Lower leg skin (tissue), 4 donors: Measurements from ENCODE around the gene FAU. TPM values are rescaled to one million over a fixed set of nuclear protein-coding genes. Genes with fewer than 3 reads are reported as not detected.
A peak's percentile ranks its signal among the peaks of the same experiment; 100 is the strongest.

Experiments used
- DNase-seq, 2 donors: peaks; one replicate each; pipeline ENCODE4 v3.0.0-alpha.2; 2019; ENCODE audit warnings: low spot score in 2 of 2
- H3K4me3 ChIP-seq: fragments of 200-600 bp; sonication (generic); 2 replicates; pipeline ENCODE4 v1.5.1; 2017; ENCODE audit warnings: mild to moderate bottlenecking, low read depth; ENCODE audit not compliant: poor library complexity, severe bottlenecking
- POLR2A ChIP-seq, 2 donors: fragments of 450-650 bp; IDR thresholded peaks; one replicate each; pipeline ENCODE4 v1.6.1; 2016 to 2017; ENCODE audit warnings: antibody characterized with exemption in 2 of 2, mild to moderate bottlenecking in 1 of 2, moderate library complexity in 1 of 2
- WGBS, 2 donors: methylation state at CpG; one replicate each; pipeline ENCODE4 v1.1.5; 2018; 5-methylcytosine and 5-hydroxymethylcytosine counted together
- intact Hi-C: fragments of 100-400 bp; cut with DNase I; formaldehyde crosslinking; loops from one replicate; pipeline ENCODE4 v1.15.0; 2023; ENCODE audit warnings: low total_unique reads
- total RNA-seq, 4 donors: library from RNA; depleted of rRNA; stranded (reverse); fragments of >200 nt; gene quantifications; one replicate each; pipeline ENCODE4 v1.1.0, GENCODE V29; 2016
- TF ChIP-seq, protein P1 (sequence below), 3 donors: fragments of 450-650 bp; IDR thresholded peaks; one replicate each; pipeline ENCODE4 v1.5.1; 2016; ENCODE audit warnings: antibody characterized with exemption in 3 of 3, mild to moderate bottlenecking in 3 of 3, moderate library complexity in 2 of 3

FAU gene
- total RNA-seq: 1,000 to 10,000 TPM in 2 of 4 donors, 100 to 1,000 TPM in 2; 574 to 1,562 (median 887) TPM

GRCh38 chr11:65121865-65122696 lies at the start of gene FAU, which contains the start of gene MRPL49:
Gene FAU, minus strand, starts transcription at chr11:65122134. Its CDS starts 321 bp downstream, at chr11:65121813.
Gene MRPL49, plus strand, starts transcription at chr11:65122321. Its CDS starts 26 bp downstream, at chr11:65122347.
- peak; percentile 97 to 100 for DNase-seq
- WGBS, 2 donors: 0% methylated on average over 48 to 64 of the region's 64 CpGs
- TF ChIP-seq POLR2A (IDR thresholded peaks at IDR 0.05): no peak
- TF ChIP-seq, protein P1, sequence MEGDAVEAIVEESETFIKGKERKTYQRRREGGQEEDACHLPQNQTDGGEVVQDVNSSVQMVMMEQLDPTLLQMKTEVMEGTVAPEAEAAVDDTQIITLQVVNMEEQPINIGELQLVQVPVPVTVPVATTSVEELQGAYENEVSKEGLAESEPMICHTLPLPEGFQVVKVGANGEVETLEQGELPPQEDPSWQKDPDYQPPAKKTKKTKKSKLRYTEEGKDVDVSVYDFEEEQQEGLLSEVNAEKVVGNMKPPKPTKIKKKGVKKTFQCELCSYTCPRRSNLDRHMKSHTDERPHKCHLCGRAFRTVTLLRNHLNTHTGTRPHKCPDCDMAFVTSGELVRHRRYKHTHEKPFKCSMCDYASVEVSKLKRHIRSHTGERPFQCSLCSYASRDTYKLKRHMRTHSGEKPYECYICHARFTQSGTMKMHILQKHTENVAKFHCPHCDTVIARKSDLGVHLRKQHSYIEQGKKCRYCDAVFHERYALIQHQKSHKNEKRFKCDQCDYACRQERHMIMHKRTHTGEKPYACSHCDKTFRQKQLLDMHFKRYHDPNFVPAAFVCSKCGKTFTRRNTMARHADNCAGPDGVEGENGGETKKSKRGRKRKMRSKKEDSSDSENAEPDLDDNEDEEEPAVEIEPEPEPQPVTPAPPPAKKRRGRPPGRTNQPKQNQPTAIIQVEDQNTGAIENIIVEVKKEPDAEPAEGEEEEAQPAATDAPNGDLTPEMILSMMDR (IDR thresholded peaks at IDR 0.05): no peak
- peak within 1 kb of the TSS; percentile 80 for H3K4me3 ChIP-seq
- intact Hi-C loops: no loop called here

- intact Hi-C loops: no loop called here
- 82 to 92% methylated on average over 12 to 21 of the region's 21 CpGs for WGBS, 2 donors
- no peak for DNase-seq
- no peak for TF ChIP-seq POLR2A (IDR thresholded peaks at IDR 0.05)
- TF ChIP-seq, protein P1 (IDR thresholded peaks at IDR 0.05): no peak
- H3K4me3 ChIP-seq: no peak within 1 kb of the TSS
These were observed 48.2 kb upstream of the FAU start, which contains the start of gene SPDYC for GRCh38 chr11:65170058-65170534. Gene SPDYC, plus strand, starts transcription at chr11:65170233. Its CDS starts 1,125 bp downstream, at chr11:65171358.

DNA sequence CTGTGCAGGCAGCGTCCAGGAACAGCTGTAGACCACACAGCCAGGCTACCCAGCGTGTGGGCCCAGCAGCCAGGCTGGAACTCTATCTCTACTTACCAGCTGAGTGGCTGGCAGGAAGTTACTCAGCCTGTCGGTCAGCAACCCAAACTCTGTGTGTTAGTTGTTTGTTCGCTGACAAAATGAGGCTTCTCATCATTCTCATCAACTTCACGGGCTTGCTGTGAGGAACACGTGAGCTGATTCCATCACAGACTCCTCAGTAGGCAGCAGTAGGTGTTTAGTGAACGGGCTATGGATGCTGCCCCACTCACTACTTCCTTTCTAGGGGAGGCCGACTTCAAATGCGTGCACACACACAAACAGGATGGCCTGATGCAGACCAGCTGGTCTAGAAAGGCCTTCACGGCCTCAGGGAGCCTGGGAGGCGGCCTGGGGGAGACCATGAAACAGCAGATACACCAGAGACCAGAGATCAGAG lies 47.3 kb upstream of the FAU start:
- H3K4me3 ChIP-seq: no peak overlapping the region
- intact Hi-C loops: no loop called here
- TF ChIP-seq, protein P1 (IDR thresholded peaks at IDR 0.05): no peak
- TF ChIP-seq POLR2A (IDR thresholded peaks at IDR 0.05): no peak
- 75 to 78% methylated on average over 11 of the region's 11 CpGs for WGBS, 2 donors
- DNase-seq: no peak

DNA sequence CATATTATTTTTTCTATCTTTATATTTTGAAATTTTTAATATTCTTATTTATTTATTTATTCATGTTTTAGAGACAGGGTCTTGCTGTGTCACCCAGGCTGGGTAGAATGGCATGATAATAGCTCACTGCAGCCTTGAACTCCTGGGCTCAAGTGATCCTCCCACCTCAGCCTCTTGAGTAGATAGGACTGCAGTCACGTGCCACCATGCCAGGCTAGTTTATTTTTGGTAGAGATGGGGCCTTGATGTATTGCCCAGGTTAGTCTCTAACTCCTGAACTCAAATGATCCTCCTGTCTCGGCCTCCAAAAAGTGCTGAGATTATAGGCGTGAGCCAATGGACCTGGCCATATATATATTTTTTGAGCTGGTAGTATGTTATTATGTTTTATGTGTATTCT lies 45.7 kb upstream of the FAU start:
- intact Hi-C loops: no loop called here
- no peak overlapping the region for H3K4me3 ChIP-seq
- DNase-seq: no peak
- whole genome bisulfite sequencing, 2 donors: 97 to 100% methylated on average over 3 of the region's 3 CpGs
- TF ChIP-seq POLR2A (IDR thresholded peaks at IDR 0.05): no peak
- TF ChIP-seq, protein P1 (IDR thresholded peaks at IDR 0.05): no peak

- 89 to 93% methylated on average over 3 of the region's 3 CpGs for WGBS, 2 donors
- no peak for TF ChIP-seq POLR2A (IDR thresholded peaks at IDR 0.05)
- TF ChIP-seq, protein P1 (IDR thresholded peaks at IDR 0.05): no peak
- intact Hi-C loops: no loop called here
- DNase-seq: no peak
- H3K4me3 ChIP-seq: no peak overlapping the region
These were observed 45.0 kb upstream of the FAU start for GRCh38 chr11:65166893-65167292.
